DND-41 (cell line): ENCODE measurements around the gene DENND5B.

ENCODE experiments used
- CTCF ChIP-seq: IDR thresholded peaks from 2 replicates; pipeline ENCODE4 v1.5.1; 2012; ENCODE audit warnings: borderline replicate concordance, low read length, moderate library complexity, mild to moderate bottlenecking; ENCODE audit not compliant: poor library complexity, severe bottlenecking; ENCODE audit errors: extremely low read depth
- EZH2 ChIP-seq: IDR thresholded peaks from 3 replicates; pipeline ENCODE4 v1.6.1; 2012; ENCODE audit warnings: borderline replicate concordance, low read depth, mild to moderate bottlenecking, moderate library complexity, low read length, inconsistent platforms; ENCODE audit not compliant: severe bottlenecking

GRCh38 chr12:31408763-31409162, 182.2 kb downstream of the DENND5B start:
- no peak for TF ChIP-seq CTCF
- no peak for TF ChIP-seq EZH2
